ENCODE measurements around the gene ATXN7L1. TPM values are rescaled to one million over a fixed set of nuclear protein-coding genes. Genes with fewer than 3 reads are reported as not detected.
"Not testable (repeated sequence)": the region's sequence is repeated elsewhere in the genome, so short reads cannot be mapped to it uniquely, and the experiment has no call there.

The ATXN7L1 gene
- total and polyA plus RNA-seq, 2 experiments from 2014 or later, result 6.4 to 8.6 TPM

GRCh38 chr7:105715528-105715927 is 160.9 kb downstream of the ATXN7L1 start:
- Histone ChIP-seq H3K27ac (no peak overlapping the region), H3K4me3 (no peak overlapping the region), H3K4me1 (ENCODE audit: low read depth) (peaks cover 23% of the 10 kb centered on the region), H3K27me3 (no peaks in the 10 kb centered on the region), H3K36me3 (no peaks in the 10 kb centered on the region), H3K9me3 (ENCODE audit: low read depth) (no peaks in the 10 kb centered on the region)
- no peak for TF ChIP-seq CTCF (IDR thresholded peaks at IDR 0.05; ENCODE audit: low read depth, low read length)
- DNase-seq (ENCODE audit: low read depth in 1 of 2, low spot score in 1 of 2), result no peak

GRCh38 chr7:105713488-105714465 is 162.6 kb downstream of the ATXN7L1 start:
- no peak for TF ChIP-seq CTCF (IDR thresholded peaks at IDR 0.05; ENCODE audit: low read depth, low read length)
- no peaks in the 10 kb centered on the region for H3K36me3 ChIP-seq
- H3K4me3 ChIP-seq, result no peak overlapping the region
- H3K9me3 ChIP-seq (ENCODE audit: low read depth), result no peaks in the 10 kb centered on the region
- peaks cover 9% of the 10 kb centered on the region for H3K4me1 ChIP-seq (ENCODE audit: low read depth)
- DNase-seq (ENCODE audit: low read depth in 1 of 2, low spot score in 1 of 2), result no peak
- no peak overlapping the region for H3K27ac ChIP-seq
- no peaks in the 10 kb centered on the region for H3K27me3 ChIP-seq

GRCh38 chr7:105712877-105713276 is 163.5 kb downstream of the ATXN7L1 start:
- Histone ChIP-seq H3K27me3 (no peaks in the 10 kb centered on the region), H3K4me3 (no peak overlapping the region), H3K27ac (no peak overlapping the region), H3K4me1 (ENCODE audit: low read depth) (no peaks in the 10 kb centered on the region), H3K9me3 (ENCODE audit: low read depth) (no peaks in the 10 kb centered on the region), H3K36me3 (no peaks in the 10 kb centered on the region)
- no peak for TF ChIP-seq CTCF (IDR thresholded peaks at IDR 0.05; ENCODE audit: low read depth, low read length)
- no peak for DNase-seq (ENCODE audit: low read depth in 1 of 2, low spot score in 1 of 2)

- H3K27me3 ChIP-seq, result no peaks in the 10 kb centered on the region
- no peak overlapping the region for H3K27ac ChIP-seq
- H3K4me1 ChIP-seq (ENCODE audit: low read depth), result no peaks in the 10 kb centered on the region
- H3K4me3 ChIP-seq, result no peak overlapping the region
- no peak for DNase-seq (ENCODE audit: low read depth in 1 of 2, low spot score in 1 of 2)
- no peaks in the 10 kb centered on the region for H3K9me3 ChIP-seq (ENCODE audit: low read depth)
- no peaks in the 10 kb centered on the region for H3K36me3 ChIP-seq
- TF ChIP-seq CTCF (IDR thresholded peaks at IDR 0.05; ENCODE audit: low read depth, low read length), result no peak
Observed at GRCh38 chr7:105711726-105712402, 164.5 kb downstream of the ATXN7L1 start.

GRCh38 chr7:105710720-105711119 is 165.7 kb downstream of the ATXN7L1 start:
- not testable (repeated sequence) for H3K9me3 ChIP-seq (ENCODE audit: low read depth); H3K4me1 ChIP-seq (ENCODE audit: low read depth); H3K27ac ChIP-seq; H3K36me3 ChIP-seq; H3K4me3 ChIP-seq; DNase-seq (ENCODE audit: low read depth in 1 of 2, low spot score in 1 of 2); H3K27me3 ChIP-seq

GRCh38 chr7:105708763-105709080 is 167.7 kb downstream of the ATXN7L1 start:
- Histone ChIP-seq H3K9me3 (ENCODE audit: low read depth) (no peaks in the 10 kb centered on the region), H3K36me3 (no peaks in the 10 kb centered on the region), H3K27me3 (no peaks in the 10 kb centered on the region), H3K27ac (no peak overlapping the region), H3K4me3 (no peak overlapping the region), H3K4me1 (ENCODE audit: low read depth) (no peaks in the 10 kb centered on the region)
- no peak for TF ChIP-seq CTCF (IDR thresholded peaks at IDR 0.05; ENCODE audit: low read depth, low read length)
- no peak for DNase-seq (ENCODE audit: low read depth in 1 of 2, low spot score in 1 of 2)
